Measurements from ENCODE around the gene DESI1. TPM values are rescaled to one million over a fixed set of nuclear protein-coding genes. Genes with fewer than 3 reads are reported as not detected.

DESI1 gene
- total RNA-seq, 1 experiment from 2014 or later: 20.9 TPM

DNA sequence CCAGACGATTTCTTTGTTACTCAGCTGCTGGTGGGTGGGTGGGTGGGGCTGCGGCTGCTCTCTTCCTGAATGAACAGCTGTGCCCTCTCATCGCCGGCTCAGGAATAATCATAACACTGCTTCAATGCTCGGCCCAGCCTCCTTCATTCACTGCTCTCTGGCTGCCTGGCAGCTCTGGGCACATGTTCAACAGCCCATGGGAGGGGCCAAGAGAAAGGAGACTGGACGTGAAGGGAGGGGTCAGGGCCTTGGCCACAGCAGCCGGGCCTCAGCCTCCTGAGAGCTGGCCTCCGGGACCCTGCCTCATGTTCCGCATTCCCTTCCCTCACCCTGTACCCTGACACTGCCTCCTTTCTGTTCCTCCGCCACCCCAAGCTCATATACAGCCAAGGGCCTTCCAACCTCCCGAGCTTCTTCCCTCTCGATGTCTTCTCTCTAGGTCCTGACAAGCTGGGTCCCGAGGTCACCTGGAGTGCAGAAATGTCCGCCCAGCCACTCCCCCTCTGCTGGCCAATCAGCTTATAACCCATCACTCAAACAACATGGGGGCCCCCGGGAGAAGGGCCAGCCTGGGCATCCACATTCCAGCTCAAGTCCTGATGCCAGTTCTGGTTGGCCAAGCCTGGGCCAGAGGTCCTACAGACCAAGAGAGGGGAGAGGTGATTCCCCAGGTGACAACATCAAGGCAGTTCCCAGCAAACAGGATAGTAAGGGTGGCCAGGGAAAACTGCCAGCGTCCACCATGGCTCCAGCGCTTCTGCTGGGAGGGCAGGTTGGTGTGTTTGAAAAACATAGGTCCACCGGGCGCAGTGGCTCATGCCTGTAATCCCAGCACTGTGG, 63.2 kb downstream of the DESI1 start:
- ChIA-PET CTCF (interaction anchor here (0.6 kb wide), 1 partner anchor 154 kb away, joined by 3 read pairs; no protein-coding TSS in a partner anchor), POLR2A (ENCODE audit: unreplicated experiment) (interaction anchor here (0.6 kb wide), 1 partner anchor 36 kb away, joined by 6 read pairs; no protein-coding TSS in a partner anchor)
- Histone ChIP-seq H3K4me1 (ENCODE audit: insufficient read depth, low read length) (0 out of 2 replicates have a peak, but pooled peaks cover under 1% of the 10 kb centered on the region), H3K36me3 (ENCODE audit: low read depth, low read length) (no peaks in the 10 kb centered on the region), H3K9me2 (replicated peaks; ENCODE audit: low read length) (no peaks in the 10 kb centered on the region), H4K20me1 (ENCODE audit: low read length) (no peaks in the 10 kb centered on the region), H3K9ac (ENCODE audit: low read length) (no peak overlapping the region), H3K27ac (ENCODE audit: low read length) (no peak overlapping the region), H3K4me3 (ENCODE audit: low read length) (no peak overlapping the region), H3K79me2 (ENCODE audit: low read length) (no peaks in the 10 kb centered on the region), H3K9me3 (ENCODE audit: low read length) (no peaks in the 10 kb centered on the region), H3F3A (ENCODE audit: low read length, unreplicated experiment) (no peaks in the 10 kb centered on the region), H3K4me2 (ENCODE audit: low read length) (no peak overlapping the region), H2AFZ (ENCODE audit: low read length) (no peak overlapping the region), H3K27me3 (ENCODE audit: low read length) (no peaks in the 10 kb centered on the region)
- TF ChIP-seq EZH2phosphoT487 (IDR thresholded peaks at IDR 0.05; ENCODE audit: borderline replicate concordance, low read length) (no peak), EZH2 (IDR thresholded peaks at IDR 0.05; ENCODE audit: low read length, unreplicated experiment) (no peak)
- TF ChIP-seq, protein P1, sequence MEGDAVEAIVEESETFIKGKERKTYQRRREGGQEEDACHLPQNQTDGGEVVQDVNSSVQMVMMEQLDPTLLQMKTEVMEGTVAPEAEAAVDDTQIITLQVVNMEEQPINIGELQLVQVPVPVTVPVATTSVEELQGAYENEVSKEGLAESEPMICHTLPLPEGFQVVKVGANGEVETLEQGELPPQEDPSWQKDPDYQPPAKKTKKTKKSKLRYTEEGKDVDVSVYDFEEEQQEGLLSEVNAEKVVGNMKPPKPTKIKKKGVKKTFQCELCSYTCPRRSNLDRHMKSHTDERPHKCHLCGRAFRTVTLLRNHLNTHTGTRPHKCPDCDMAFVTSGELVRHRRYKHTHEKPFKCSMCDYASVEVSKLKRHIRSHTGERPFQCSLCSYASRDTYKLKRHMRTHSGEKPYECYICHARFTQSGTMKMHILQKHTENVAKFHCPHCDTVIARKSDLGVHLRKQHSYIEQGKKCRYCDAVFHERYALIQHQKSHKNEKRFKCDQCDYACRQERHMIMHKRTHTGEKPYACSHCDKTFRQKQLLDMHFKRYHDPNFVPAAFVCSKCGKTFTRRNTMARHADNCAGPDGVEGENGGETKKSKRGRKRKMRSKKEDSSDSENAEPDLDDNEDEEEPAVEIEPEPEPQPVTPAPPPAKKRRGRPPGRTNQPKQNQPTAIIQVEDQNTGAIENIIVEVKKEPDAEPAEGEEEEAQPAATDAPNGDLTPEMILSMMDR (conservative IDR thresholded peaks at IDR 0.05; ENCODE audit: low read depth, low read length): no peak
- intact Hi-C loops (cut with micrococcal nuclease): no loop called here
- no peak for DNase-seq
- no TSS peak for BruUV-seq (replicated peaks)
- no peak for ATAC-seq

DNA sequence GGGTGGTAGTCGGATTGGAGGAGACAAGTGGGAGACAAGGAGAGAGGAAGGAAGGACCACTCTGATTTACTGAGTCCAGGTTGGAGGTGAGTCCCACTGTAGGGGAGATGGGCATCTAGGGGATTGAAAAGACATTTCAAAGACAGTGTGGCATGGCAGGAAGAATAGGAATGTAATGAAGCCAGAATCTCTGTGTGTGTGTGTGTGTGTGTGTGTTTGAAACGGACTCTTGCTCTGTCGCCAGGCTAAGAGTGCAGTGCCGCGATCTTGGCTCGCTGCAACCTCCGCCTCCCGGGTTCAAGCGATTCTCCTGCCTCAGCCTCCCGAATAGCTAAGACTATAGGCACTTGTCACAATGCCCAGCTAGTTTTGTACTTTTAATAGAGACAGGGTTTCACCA, 64.3 kb downstream of the DESI1 start:
- Histone ChIP-seq H3F3A (ENCODE audit: low read length, unreplicated experiment) (no peaks in the 10 kb centered on the region), H3K9me2 (replicated peaks; ENCODE audit: low read length) (no peaks in the 10 kb centered on the region), H3K4me2 (ENCODE audit: low read length) (no peak overlapping the region), H3K27ac (ENCODE audit: low read length) (no peak overlapping the region), H3K4me1 (ENCODE audit: insufficient read depth, low read length) (no peaks in the 10 kb centered on the region), H3K36me3 (ENCODE audit: low read depth, low read length) (no peaks in the 10 kb centered on the region), H3K4me3 (ENCODE audit: low read length) (no peak overlapping the region), H4K20me1 (ENCODE audit: low read length) (no peaks in the 10 kb centered on the region), H3K9me3 (ENCODE audit: low read length) (no peaks in the 10 kb centered on the region), H3K79me2 (ENCODE audit: low read length) (no peaks in the 10 kb centered on the region), H3K9ac (ENCODE audit: low read length) (no peak overlapping the region), H2AFZ (ENCODE audit: low read length) (no peak overlapping the region), H3K27me3 (ENCODE audit: low read length) (no peaks in the 10 kb centered on the region)
- intact Hi-C loops (cut with micrococcal nuclease): no loop called here
- ATAC-seq (no peak), DNase-seq (no peak)
- POLR2A ChIA-PET (ENCODE audit: unreplicated experiment): no interaction called here
- no TSS peak for BruUV-seq (replicated peaks)
- CTCF ChIA-PET: interaction anchor here (0.6 kb wide), 1 partner anchor 153 kb away, joined by 3 read pairs; no protein-coding TSS in a partner anchor
- TF ChIP-seq, protein P1 (conservative IDR thresholded peaks at IDR 0.05; ENCODE audit: low read depth, low read length): no peak
- TF ChIP-seq EZH2 (IDR thresholded peaks at IDR 0.05; ENCODE audit: low read length, unreplicated experiment) (no peak), EZH2phosphoT487 (IDR thresholded peaks at IDR 0.05; ENCODE audit: borderline replicate concordance, low read length) (no peak)
